Measurements from ENCODE around the gene CRABP2. TPM values are rescaled to one million over a fixed set of nuclear protein-coding genes. Genes with fewer than 3 reads are reported as not detected.

CRABP2 gene
- total and polyA plus RNA-seq, 12 donors, result 3.1 to 17.8 (median 7.2) TPM

GRCh38 chr1:156664767-156665411, 40.5 kb downstream of the CRABP2 start:
- 26 to 37% (median 32%) methylated on average over 5 to 16 of the region's 16 CpGs for WGBS, 4 donors
- TF ChIP-seq POLR2A (IDR thresholded peaks at IDR 0.05), result no peak
- no peak for TF ChIP-seq CTCF (IDR thresholded peaks at IDR 0.05)
- intact Hi-C loops (cut with DNase I), result no loop called here
- Histone ChIP-seq H3K36me3 (replicated peaks in 1 of 2) (no peaks in the 10 kb centered on the region), H3K27me3 (no peaks in the 10 kb centered on the region), H3K27ac (peak overlapping the region in 3 of 5 donors; percentile 13 to 93 (median 70)), H3K4me1 (replicated peaks in 1 of 2) (peaks cover 22 to 65% of the 10 kb centered on the region in 2 donors), H3K9me3 (replicated peaks in 1 of 3) (no peaks in the 10 kb centered on the region), H3K4me3 (no peak overlapping the region)
- DNase-seq, result peak in 6 of 7 donors; percentile 36 to 79 (median 58)

GRCh38 chr1:156664046-156664766, 41.2 kb downstream of the CRABP2 start:
- no peak for DNase-seq
- no peak for TF ChIP-seq CTCF (IDR thresholded peaks at IDR 0.05)
- TF ChIP-seq POLR2A (IDR thresholded peaks at IDR 0.05), result no peak
- WGBS, 4 donors, result 60 to 79% (median 63%) methylated on average over 5 of the region's 5 CpGs
- H3K36me3 ChIP-seq (replicated peaks in 1 of 2), result no peaks in the 10 kb centered on the region
- H3K27ac ChIP-seq, result peak overlapping the region in 2 of 5 donors; percentile 70 to 93
- H3K9me3 ChIP-seq (replicated peaks in 1 of 3), result no peaks in the 10 kb centered on the region
- H3K4me3 ChIP-seq, result no peak overlapping the region
- intact Hi-C loops (cut with DNase I), result no loop called here
- H3K27me3 ChIP-seq, result no peaks in the 10 kb centered on the region
- peaks cover 27 to 71% of the 10 kb centered on the region in 2 donors for H3K4me1 ChIP-seq (replicated peaks in 1 of 2)

GRCh38 chr1:156663178-156663577, 42.2 kb downstream of the CRABP2 start:
- no peaks in the 10 kb centered on the region for H3K27me3 ChIP-seq
- H3K27ac ChIP-seq, result peak overlapping the region in 2 of 5 donors; percentile 60 to 93
- intact Hi-C loops (cut with DNase I), result no loop called here
- H3K4me3 ChIP-seq, result no peak overlapping the region
- H3K9me3 ChIP-seq (replicated peaks in 1 of 3), result no peaks in the 10 kb centered on the region
- WGBS, 4 donors, result 39 to 56% (median 49%) methylated on average over 4 to 5 of the region's 5 CpGs
- peaks cover 27 to 72% of the 10 kb centered on the region in 2 donors for H3K4me1 ChIP-seq (replicated peaks in 1 of 2)
- TF ChIP-seq POLR2A (IDR thresholded peaks at IDR 0.05), result no peak
- no peak for TF ChIP-seq CTCF (IDR thresholded peaks at IDR 0.05)
- peak in 2 of 7 donors; percentile 37 to 46 for DNase-seq
- no peaks in the 10 kb centered on the region for H3K36me3 ChIP-seq (replicated peaks in 1 of 2)

- intact Hi-C loops (cut with DNase I), result no loop called here
- Histone ChIP-seq H3K36me3 (replicated peaks in 1 of 2) (no peaks in the 10 kb centered on the region), H3K9me3 (replicated peaks in 1 of 3) (no peaks in the 10 kb centered on the region), H3K4me3 (no peak overlapping the region), H3K27me3 (no peaks in the 10 kb centered on the region), H3K4me1 (replicated peaks in 1 of 2) (peaks cover 28 to 69% of the 10 kb centered on the region in 2 donors), H3K27ac (peak overlapping the region in 2 of 5 donors; percentile 60 to 93)
- DNase-seq, result no peak
- TF ChIP-seq POLR2A (IDR thresholded peaks at IDR 0.05) (no peak), CTCF (IDR thresholded peaks at IDR 0.05) (no peak)
- 86 to 93% (median 89%) methylated on average over 5 of the region's 5 CpGs for WGBS, 4 donors
These were observed 42.7 kb downstream of the CRABP2 start for GRCh38 chr1:156662800-156663055.

Data from adrenal gland (tissue), 12 donors.